Stimulated activated naive CD8-positive, alpha-beta T cell treated with anti-CD3 and anti-CD28 coated beads, Interleukin-15, Interleukin-2, amounts not matched to agents 100 ng/mL and 50 ng/mL, for 24 hours (primary cell): Measurements from ENCODE around the gene TAB2.
"Not testable (repeated sequence)": the region's sequence is repeated elsewhere in the genome, so short reads cannot be mapped to it uniquely, and the experiment has no call there.

Experiments used
- H3K27ac Mint-ChIP-seq: one replicate; pipeline ENCODE4 v1.8.0; 2021; ENCODE audit warnings: mild to moderate bottlenecking, mixed read lengths
- H3K27me3 Mint-ChIP-seq: one replicate; pipeline ENCODE4 v1.8.0; 2021; ENCODE audit warnings: mixed read lengths
- H3K36me3 Mint-ChIP-seq: one replicate; pipeline ENCODE4 v1.8.0; 2021; ENCODE audit warnings: low read depth, mixed read lengths
- H3K4me1 Mint-ChIP-seq: one replicate; pipeline ENCODE4 v1.8.0; 2021; ENCODE audit warnings: low read depth, mixed read lengths
- H3K4me3 Mint-ChIP-seq: one replicate; pipeline ENCODE4 v1.8.0; 2021; ENCODE audit warnings: mild to moderate bottlenecking, mixed read lengths
- H3K9me3 Mint-ChIP-seq: one replicate; pipeline ENCODE4 v1.8.0; 2021; ENCODE audit warnings: mixed read lengths

The TAB2 gene

GRCh38 chr6:149334201-149334600 lies 16.7 kb downstream of the TAB2 start:
- H3K4me3 Mint-ChIP-seq, result peak overlapping the region; percentile 41
- H3K4me1 Mint-ChIP-seq, result peaks cover 96% of the 10 kb centered on the region

DNA sequence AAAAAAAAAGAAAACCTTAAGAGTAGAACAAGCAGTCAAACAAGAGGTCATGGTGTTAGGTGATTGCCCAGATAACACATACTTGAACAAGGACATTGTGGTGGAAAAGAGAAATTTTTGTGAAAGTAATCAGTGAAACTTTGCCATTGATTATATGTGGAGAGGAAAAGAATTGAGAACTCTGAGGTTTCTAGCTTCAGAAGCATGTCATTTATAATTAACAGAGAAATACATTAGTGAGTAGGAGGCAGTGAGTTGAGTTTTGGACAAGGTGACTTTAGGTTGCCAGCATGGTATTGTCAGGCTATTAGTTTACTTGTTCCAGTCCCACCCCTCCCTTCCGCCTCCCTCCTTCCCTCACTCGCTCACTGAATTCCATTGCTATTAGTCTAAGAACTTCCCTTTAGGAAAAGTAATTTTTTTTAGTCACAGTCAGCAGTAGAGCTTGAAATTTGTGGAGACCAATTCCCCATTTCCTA lies 17.2 kb downstream of the TAB2 start:
- Mint-ChIP-seq H3K27me3 (no peaks in the 10 kb centered on the region), H3K9me3 (no peaks in the 10 kb centered on the region), H3K36me3 (peaks cover 14% of the 10 kb centered on the region), H3K27ac (peak overlapping the region; percentile 86), H3K4me3 (peak overlapping the region; percentile 41), H3K4me1 (peaks cover 93% of the 10 kb centered on the region)

More at GRCh38 chr6:149334201-149334600, 16.7 kb downstream of the TAB2 start:
- H3K9me3 Mint-ChIP-seq, result no peaks in the 10 kb centered on the region
- H3K27ac Mint-ChIP-seq, result peak overlapping the region; percentile 86
- no peaks in the 10 kb centered on the region for H3K27me3 Mint-ChIP-seq
- H3K36me3 Mint-ChIP-seq, result peaks cover 14% of the 10 kb centered on the region

DNA sequence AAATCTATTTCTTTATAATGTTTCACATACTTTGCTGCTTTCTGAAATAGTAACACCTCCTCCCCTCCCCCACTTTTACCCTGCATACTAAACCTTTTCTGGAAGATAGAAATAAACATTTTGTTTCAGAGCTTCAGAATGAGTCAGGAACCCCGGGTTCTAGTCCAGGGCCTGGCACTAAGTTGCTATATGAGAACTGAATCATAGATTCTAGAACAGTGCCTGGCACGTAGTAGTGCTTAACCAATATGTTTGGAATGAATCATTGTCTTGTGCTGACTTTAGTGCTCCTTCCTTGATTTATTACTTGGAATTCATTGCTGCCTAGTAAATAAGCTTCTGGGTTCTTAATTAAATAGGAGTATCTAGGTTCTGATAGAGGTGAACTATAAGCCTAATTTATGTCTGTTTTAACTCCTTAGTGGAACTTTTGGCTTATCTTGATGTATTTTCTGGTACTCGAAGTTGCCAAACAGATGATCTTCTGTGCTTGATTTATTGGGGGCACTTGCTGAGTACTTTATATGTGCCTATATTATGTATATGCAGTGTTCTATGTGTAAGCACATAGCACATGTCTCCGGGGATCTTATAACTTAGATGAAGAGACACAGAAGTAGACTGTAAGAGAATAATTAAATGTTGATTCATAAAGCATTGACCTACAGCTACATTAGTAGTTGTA lies 18.6 kb downstream of the TAB2 start:
- H3K4me1 Mint-ChIP-seq, result peaks cover 93% of the 10 kb centered on the region
- peak overlapping the region; percentile 62 for H3K4me3 Mint-ChIP-seq
- H3K27me3 Mint-ChIP-seq, result no peaks in the 10 kb centered on the region
- no peaks in the 10 kb centered on the region for H3K9me3 Mint-ChIP-seq
- peak overlapping the region; percentile 93 for H3K27ac Mint-ChIP-seq
- H3K36me3 Mint-ChIP-seq, result peaks cover 14% of the 10 kb centered on the region

DNA sequence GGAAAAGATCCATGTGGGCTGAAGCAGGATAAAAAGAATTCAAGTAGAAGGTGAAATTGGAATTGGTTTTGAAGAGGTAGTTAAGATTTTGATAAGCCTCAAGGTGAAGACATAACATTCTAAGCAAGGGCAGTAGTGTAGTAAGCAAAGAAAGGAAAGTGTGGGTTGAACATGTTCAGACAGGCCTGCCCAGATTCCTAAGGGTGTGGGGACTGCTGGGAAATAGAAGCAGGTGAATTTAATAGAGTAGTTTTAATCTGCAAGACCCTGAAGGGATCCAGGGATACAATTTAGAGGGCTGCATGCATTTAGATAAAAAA lies 19.1 kb downstream of the TAB2 start:
- H3K27ac Mint-ChIP-seq, result peak overlapping the region; percentile 93
- peaks cover 93% of the 10 kb centered on the region for H3K4me1 Mint-ChIP-seq

DNA sequence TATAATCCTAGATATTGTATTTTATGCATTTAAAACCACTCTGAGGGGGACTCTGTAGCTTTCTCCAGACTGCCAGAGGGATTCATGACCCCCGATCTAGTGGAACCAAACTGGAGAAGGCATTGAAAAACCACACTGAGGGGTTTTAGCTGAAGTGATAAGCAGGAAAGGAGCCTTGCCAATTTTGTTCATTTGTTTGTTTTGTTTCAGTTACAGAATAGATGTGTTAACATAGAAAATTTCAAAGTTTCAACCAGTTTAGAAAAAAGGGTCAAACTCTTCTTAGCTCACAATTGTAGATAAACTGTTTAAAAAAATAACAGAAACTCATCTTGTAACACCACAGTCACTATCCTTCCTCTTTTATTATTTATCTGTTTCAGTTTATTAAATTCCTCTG lies 19.8 kb downstream of the TAB2 start:
- no peak overlapping the region for H3K4me3 Mint-ChIP-seq
- peak overlapping the region; percentile 39 for H3K27ac Mint-ChIP-seq

More for the DNA sequence above, 19.1 kb downstream of the TAB2 start:
- Mint-ChIP-seq H3K36me3 (peaks cover 14% of the 10 kb centered on the region), H3K4me3 (peak overlapping the region; percentile 62), H3K9me3 (no peaks in the 10 kb centered on the region), H3K27me3 (no peaks in the 10 kb centered on the region)

DNA sequence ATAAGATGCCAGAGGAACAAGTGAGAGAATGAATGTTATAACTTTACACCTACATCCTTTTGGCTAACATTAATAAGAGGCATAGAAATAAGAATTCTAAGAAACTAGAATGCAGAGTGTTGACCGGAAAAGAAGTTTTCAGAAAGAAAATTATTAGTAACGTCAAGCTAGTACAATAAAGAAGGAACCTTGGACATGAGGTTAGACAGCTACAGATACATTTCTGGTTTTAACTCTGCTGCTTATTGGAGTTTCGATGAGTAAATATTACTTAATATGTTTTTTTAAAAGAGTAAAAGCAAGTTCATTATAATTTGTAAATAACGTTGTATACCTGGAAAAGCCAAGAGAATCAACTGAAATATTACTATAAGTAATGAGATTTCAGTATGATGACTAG lies 22.7 kb downstream of the TAB2 start:
- peaks cover 34% of the 10 kb centered on the region for H3K36me3 Mint-ChIP-seq
- H3K4me3 Mint-ChIP-seq, result peak overlapping the region; percentile 52
- H3K4me1 Mint-ChIP-seq, result peaks cover 92% of the 10 kb centered on the region
- H3K27me3 Mint-ChIP-seq, result no peaks in the 10 kb centered on the region
- H3K9me3 Mint-ChIP-seq, result no peaks in the 10 kb centered on the region
- peak overlapping the region; percentile 79 for H3K27ac Mint-ChIP-seq

More for the DNA sequence above, 19.8 kb downstream of the TAB2 start:
- Mint-ChIP-seq H3K4me1 (peaks cover 93% of the 10 kb centered on the region), H3K27me3 (no peaks in the 10 kb centered on the region), H3K9me3 (no peaks in the 10 kb centered on the region), H3K36me3 (peaks cover 15% of the 10 kb centered on the region)

DNA sequence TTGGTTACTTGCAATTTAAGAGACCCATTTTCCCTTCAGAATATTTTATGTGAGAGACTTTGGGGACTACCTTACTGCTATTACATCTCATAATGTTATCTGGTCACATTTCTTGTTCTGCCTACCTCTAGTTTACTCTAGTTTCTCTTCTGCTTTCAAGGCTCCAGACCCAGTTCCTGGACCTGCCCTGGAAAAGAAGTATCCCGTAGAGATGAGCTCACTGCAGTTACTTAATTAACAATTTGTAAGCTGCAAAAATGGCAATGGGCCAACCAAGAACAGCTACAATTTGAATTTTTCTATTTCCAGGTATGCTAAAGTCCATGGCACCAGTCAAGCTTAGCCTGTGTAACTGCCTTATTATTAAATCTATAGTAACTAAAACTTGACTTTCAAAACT lies 25.0 kb downstream of the TAB2 start:
- Mint-ChIP-seq H3K27me3 (no peaks in the 10 kb centered on the region), H3K4me3 (peak overlapping the region; percentile 65), H3K9me3 (no peaks in the 10 kb centered on the region), H3K4me1 (peaks cover 86% of the 10 kb centered on the region), H3K36me3 (peaks cover 44% of the 10 kb centered on the region), H3K27ac (peak overlapping the region; percentile 87)

- Mint-ChIP-seq H3K4me3 (no peak overlapping the region), H3K36me3 (peaks cover 41% of the 10 kb centered on the region), H3K9me3 (no peaks in the 10 kb centered on the region), H3K27me3 (no peaks in the 10 kb centered on the region), H3K27ac (no peak overlapping the region), H3K4me1 (peaks cover 82% of the 10 kb centered on the region)
Observed at GRCh38 chr6:149343501-149343900, 26.0 kb downstream of the TAB2 start.

GRCh38 chr6:149346078-149346477 lies 28.6 kb downstream of the TAB2 start:
- Mint-ChIP-seq H3K27me3 (no peaks in the 10 kb centered on the region), H3K4me1 (peaks cover 84% of the 10 kb centered on the region), H3K36me3 (peaks cover 43% of the 10 kb centered on the region), H3K9me3 (no peaks in the 10 kb centered on the region), H3K4me3 (no peak overlapping the region), H3K27ac (peak overlapping the region; percentile 37)

DNA sequence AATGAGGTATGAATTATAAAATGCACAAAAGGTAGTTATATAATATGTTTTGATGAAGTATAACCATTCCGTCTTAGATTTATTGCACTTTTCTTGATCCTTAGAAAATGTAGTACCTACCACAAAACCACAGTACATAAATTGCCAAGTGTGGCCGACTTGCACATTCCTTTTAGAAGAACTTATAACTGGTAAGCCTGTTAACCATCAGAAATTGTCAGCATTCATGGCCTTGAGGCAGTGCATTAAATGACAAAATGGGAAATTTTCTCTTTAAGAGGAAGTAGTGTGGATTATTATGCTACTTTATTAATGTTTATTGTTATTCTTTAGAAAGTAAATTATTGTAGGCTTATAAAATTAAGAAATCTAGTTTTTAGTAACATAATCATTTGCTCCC lies 29.6 kb downstream of the TAB2 start:
- peaks cover 43% of the 10 kb centered on the region for H3K36me3 Mint-ChIP-seq
- H3K4me1 Mint-ChIP-seq, result peaks cover 77% of the 10 kb centered on the region
- no peak overlapping the region for H3K4me3 Mint-ChIP-seq
- no peak overlapping the region for H3K27ac Mint-ChIP-seq
- H3K27me3 Mint-ChIP-seq, result no peaks in the 10 kb centered on the region
- no peaks in the 10 kb centered on the region for H3K9me3 Mint-ChIP-seq

- not testable (repeated sequence) for H3K9me3 Mint-ChIP-seq, H3K4me3 Mint-ChIP-seq, H3K27me3 Mint-ChIP-seq
- peaks cover 75% of the 10 kb centered on the region for H3K4me1 Mint-ChIP-seq
- peaks cover 46% of the 10 kb centered on the region for H3K36me3 Mint-ChIP-seq
- H3K27ac Mint-ChIP-seq, result peak overlapping the region; percentile 31
Observed at GRCh38 chr6:149349279-149349678, 31.8 kb downstream of the TAB2 start.

DNA sequence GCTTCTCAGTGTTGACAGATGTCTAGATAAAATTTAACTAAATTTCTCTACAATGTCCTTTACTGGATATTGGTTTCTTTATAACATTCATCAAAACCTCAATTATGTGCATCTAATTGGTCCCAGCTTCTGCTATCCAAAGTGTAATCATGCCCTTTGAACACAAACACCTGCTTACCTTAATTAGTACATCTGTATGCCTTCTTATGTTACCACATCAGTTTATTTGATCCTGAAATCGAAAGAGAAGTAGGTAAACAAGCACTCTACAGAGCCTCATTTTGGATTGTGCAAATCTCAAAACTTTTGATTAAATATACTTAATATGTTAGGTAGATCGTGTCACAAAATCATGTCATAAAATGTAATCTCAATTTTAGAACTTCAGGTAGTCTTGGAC lies 36.5 kb downstream of the TAB2 start:
- no peaks in the 10 kb centered on the region for H3K9me3 Mint-ChIP-seq
- no peaks in the 10 kb centered on the region for H3K27me3 Mint-ChIP-seq
- H3K27ac Mint-ChIP-seq, result no peak overlapping the region
- H3K36me3 Mint-ChIP-seq, result peaks cover 29% of the 10 kb centered on the region
- H3K4me1 Mint-ChIP-seq, result peaks cover 84% of the 10 kb centered on the region
- no peak overlapping the region for H3K4me3 Mint-ChIP-seq

DNA sequence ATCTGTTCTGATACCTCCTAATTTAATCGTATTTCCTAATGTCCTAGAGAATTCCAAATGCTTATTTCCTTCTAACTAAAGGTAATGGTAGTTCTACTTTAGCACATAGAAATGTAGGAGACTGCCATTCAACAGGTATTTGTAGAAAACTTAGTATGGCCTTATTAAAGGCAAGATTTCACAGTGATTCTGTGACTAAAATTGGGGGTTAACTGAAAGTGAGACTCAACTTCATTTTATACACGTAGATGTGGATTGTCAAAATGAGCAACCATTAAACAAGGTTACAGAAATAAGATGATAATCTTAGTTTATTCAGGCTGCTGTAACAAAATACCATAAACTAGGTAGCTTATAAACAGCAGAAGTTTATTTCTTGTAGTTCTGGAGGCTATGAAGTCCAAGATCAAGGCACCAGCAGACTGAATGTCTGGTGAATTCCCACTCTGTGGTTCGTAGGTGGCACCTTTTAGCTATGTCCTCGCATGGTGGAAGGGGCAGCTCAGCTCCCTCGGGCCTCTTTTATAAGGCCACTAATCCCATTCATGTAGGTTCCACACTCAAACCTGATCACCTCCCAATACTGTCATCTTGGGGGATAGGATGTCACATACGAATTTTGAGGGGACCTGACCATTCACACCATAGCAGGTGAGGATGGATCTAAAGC lies 38.7 kb downstream of the TAB2 start:
- H3K27me3 Mint-ChIP-seq, result no peaks in the 10 kb centered on the region
- H3K4me3 Mint-ChIP-seq, result no peak overlapping the region
- H3K36me3 Mint-ChIP-seq, result peaks cover 41% of the 10 kb centered on the region
- no peak overlapping the region for H3K27ac Mint-ChIP-seq
- H3K9me3 Mint-ChIP-seq, result no peaks in the 10 kb centered on the region
- peaks cover 81% of the 10 kb centered on the region for H3K4me1 Mint-ChIP-seq

GRCh38 chr6:149357726-149358538 lies 40.4 kb downstream of the TAB2 start:
- peaks cover 7% of the 10 kb centered on the region for H3K9me3 Mint-ChIP-seq
- no peaks in the 10 kb centered on the region for H3K27me3 Mint-ChIP-seq
- peak overlapping the region; percentile 34 for H3K27ac Mint-ChIP-seq
- peaks cover 47% of the 10 kb centered on the region for H3K36me3 Mint-ChIP-seq
- H3K4me1 Mint-ChIP-seq, result peaks cover 87% of the 10 kb centered on the region
- no peak overlapping the region for H3K4me3 Mint-ChIP-seq

- Mint-ChIP-seq H3K4me1 (peaks cover 79% of the 10 kb centered on the region), H3K27ac (peak overlapping the region; percentile 10), H3K27me3 (no peaks in the 10 kb centered on the region), H3K36me3 (peaks cover 47% of the 10 kb centered on the region), H3K4me3 (no peak overlapping the region), H3K9me3 (peaks cover 7% of the 10 kb centered on the region)
Observed at GRCh38 chr6:149359440-149359839, 41.9 kb downstream of the TAB2 start.
